ENCODE measurements around the gene COG1. TPM values are rescaled to one million over a fixed set of nuclear protein-coding genes. Genes with fewer than 3 reads are reported as not detected.

Gene COG1
- total RNA-seq, 2 donors from 2014 or later = 27.1 to 27.8 TPM

DNA sequence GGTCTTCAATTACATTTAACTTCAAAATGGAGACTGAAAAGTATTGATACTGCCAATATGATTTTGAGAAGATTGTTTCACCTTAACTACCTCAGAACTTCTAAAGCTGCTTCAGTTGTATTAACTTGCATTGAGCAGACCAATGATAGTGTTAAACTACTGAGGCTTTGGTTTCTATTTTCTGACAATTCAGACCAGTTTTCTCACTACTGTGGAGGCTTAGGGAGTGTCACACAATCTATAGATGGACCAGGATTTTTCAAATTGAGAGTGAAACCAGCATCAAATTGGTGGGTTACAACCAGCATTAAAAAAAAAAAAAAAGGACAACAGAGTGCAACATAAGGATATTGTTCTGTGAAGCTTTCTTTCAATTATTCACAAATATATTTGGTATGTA is 21.2 kb downstream of the COG1 start:
- Mint-ChIP-seq H3K4me3 (no peak overlapping the region), H3K27ac (no peak overlapping the region), H3K36me3 (ENCODE audit: low read depth) (peaks cover 37% of the 10 kb centered on the region), H3K9me3 (no peaks in the 10 kb centered on the region), H3K4me1 (peaks cover 6% of the 10 kb centered on the region), H3K27me3 (ENCODE audit: insufficient read depth) (no peaks in the 10 kb centered on the region)
- no peak overlapping the region for H3K4me3 ChIP-seq (ENCODE audit: low read length)
- H3K9me3 ChIP-seq (ENCODE audit: control insufficient read depth, low read length) = no peaks in the 10 kb centered on the region
- H3K4me1 ChIP-seq (ENCODE audit: control insufficient read depth, insufficient read depth, low read length) = no peaks in the 10 kb centered on the region
- TF ChIP-seq, protein P1, sequence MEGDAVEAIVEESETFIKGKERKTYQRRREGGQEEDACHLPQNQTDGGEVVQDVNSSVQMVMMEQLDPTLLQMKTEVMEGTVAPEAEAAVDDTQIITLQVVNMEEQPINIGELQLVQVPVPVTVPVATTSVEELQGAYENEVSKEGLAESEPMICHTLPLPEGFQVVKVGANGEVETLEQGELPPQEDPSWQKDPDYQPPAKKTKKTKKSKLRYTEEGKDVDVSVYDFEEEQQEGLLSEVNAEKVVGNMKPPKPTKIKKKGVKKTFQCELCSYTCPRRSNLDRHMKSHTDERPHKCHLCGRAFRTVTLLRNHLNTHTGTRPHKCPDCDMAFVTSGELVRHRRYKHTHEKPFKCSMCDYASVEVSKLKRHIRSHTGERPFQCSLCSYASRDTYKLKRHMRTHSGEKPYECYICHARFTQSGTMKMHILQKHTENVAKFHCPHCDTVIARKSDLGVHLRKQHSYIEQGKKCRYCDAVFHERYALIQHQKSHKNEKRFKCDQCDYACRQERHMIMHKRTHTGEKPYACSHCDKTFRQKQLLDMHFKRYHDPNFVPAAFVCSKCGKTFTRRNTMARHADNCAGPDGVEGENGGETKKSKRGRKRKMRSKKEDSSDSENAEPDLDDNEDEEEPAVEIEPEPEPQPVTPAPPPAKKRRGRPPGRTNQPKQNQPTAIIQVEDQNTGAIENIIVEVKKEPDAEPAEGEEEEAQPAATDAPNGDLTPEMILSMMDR (conservative IDR thresholded peaks at IDR 0.05) = no peak
- peaks cover 36% of the 10 kb centered on the region for H3K36me3 ChIP-seq (ENCODE audit: control insufficient read depth, insufficient read depth, low read length)
- no peak overlapping the region for H3K27ac ChIP-seq (ENCODE audit: low read depth, low read length)
- H3K9ac ChIP-seq (ENCODE audit: extremely low read depth, low read length, poor library complexity, severe bottlenecking) = no peak overlapping the region
- H3K27me3 ChIP-seq (ENCODE audit: control insufficient read depth, insufficient read depth, low read length, poor library complexity, severe bottlenecking) = no peaks in the 10 kb centered on the region
- DNase-seq = no peak

DNA sequence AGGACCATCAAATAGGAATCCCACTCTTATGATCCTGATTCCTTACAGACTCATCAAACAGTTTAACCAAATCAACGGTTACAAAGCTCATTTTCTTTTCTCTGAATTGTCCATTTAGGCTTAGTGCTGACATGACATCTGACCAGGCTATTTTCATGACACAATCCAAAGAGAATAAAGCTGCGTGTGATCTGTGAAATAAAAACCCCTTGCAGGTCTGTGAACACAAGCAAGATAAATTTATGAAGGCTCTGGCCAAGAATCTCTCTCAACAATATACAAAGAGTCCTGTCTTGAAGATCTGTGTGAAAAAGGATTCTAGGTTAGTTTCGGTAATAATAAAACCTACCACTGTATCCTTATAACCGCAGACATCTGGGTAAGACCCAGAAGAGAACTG is 22.0 kb downstream of the COG1 start:
- H3K27ac Mint-ChIP-seq = no peak overlapping the region
- Histone ChIP-seq H3K4me3 (ENCODE audit: low read length) (no peak overlapping the region), H3K4me1 (ENCODE audit: control insufficient read depth, insufficient read depth, low read length) (no peaks in the 10 kb centered on the region), H3K36me3 (ENCODE audit: control insufficient read depth, insufficient read depth, low read length) (peaks cover 31% of the 10 kb centered on the region), H3K9ac (ENCODE audit: extremely low read depth, low read length, poor library complexity, severe bottlenecking) (no peak overlapping the region), H3K9me3 (ENCODE audit: control insufficient read depth, low read length) (no peaks in the 10 kb centered on the region), H3K27me3 (ENCODE audit: control insufficient read depth, insufficient read depth, low read length, poor library complexity, severe bottlenecking) (no peaks in the 10 kb centered on the region), H3K27ac (ENCODE audit: low read depth, low read length) (no peak overlapping the region)
- no peaks in the 10 kb centered on the region for H3K9me3 Mint-ChIP-seq
- no peaks in the 10 kb centered on the region for H3K27me3 Mint-ChIP-seq (ENCODE audit: insufficient read depth)
- DNase-seq = no peak
- TF ChIP-seq, protein P1 (conservative IDR thresholded peaks at IDR 0.05) = no peak
- H3K36me3 Mint-ChIP-seq (ENCODE audit: low read depth) = peaks cover 32% of the 10 kb centered on the region
- WGBS, 2 experiments (ENCODE audit: insufficient coverage in 1 of 2, insufficient read length in 1 of 2) = 74 to 100% methylated on average over 1 to 4 of the region's 4 CpGs
- peaks cover 6% of the 10 kb centered on the region for H3K4me1 Mint-ChIP-seq
- no peak overlapping the region for H3K4me3 Mint-ChIP-seq

- Mint-ChIP-seq H3K36me3 (ENCODE audit: low read depth) (peaks cover 31% of the 10 kb centered on the region), H3K27ac (no peak overlapping the region), H3K9me3 (no peaks in the 10 kb centered on the region), H3K4me1 (peaks cover 6% of the 10 kb centered on the region), H3K4me3 (no peak overlapping the region), H3K27me3 (ENCODE audit: insufficient read depth) (no peaks in the 10 kb centered on the region)
- H3K27me3 ChIP-seq (ENCODE audit: control insufficient read depth, insufficient read depth, low read length, poor library complexity, severe bottlenecking) = no peaks in the 10 kb centered on the region
- DNase-seq = peak; percentile 74
- TF ChIP-seq, protein P1 (conservative IDR thresholded peaks at IDR 0.05) = peak; percentile 68
- H3K9me3 ChIP-seq (ENCODE audit: control insufficient read depth, low read length) = no peaks in the 10 kb centered on the region
- peaks cover 27% of the 10 kb centered on the region for H3K36me3 ChIP-seq (ENCODE audit: control insufficient read depth, insufficient read depth, low read length)
- H3K27ac ChIP-seq (ENCODE audit: low read depth, low read length) = no peak overlapping the region
- 90 to 100% methylated on average over 2 of the region's 2 CpGs for WGBS, 2 experiments (ENCODE audit: insufficient coverage in 1 of 2, insufficient read length in 1 of 2)
- H3K9ac ChIP-seq (ENCODE audit: extremely low read depth, low read length, poor library complexity, severe bottlenecking) = no peak overlapping the region
- H3K4me3 ChIP-seq (ENCODE audit: low read length) = no peak overlapping the region
- H3K4me1 ChIP-seq (ENCODE audit: control insufficient read depth, insufficient read depth, low read length) = no peaks in the 10 kb centered on the region
Observed at GRCh38 chr17:73215447-73215846, 22.6 kb downstream of the COG1 start.
